Coronary artery (tissue), 2 donors: ENCODE data around the gene TTLL9.
"Not testable (repeated sequence)": the region's sequence is repeated elsewhere in the genome, so short reads cannot be mapped to it uniquely, and the experiment has no call there.

Experiments used
- DNase-seq: peaks from one replicate; pipeline ENCODE4 v3.0.0-alpha.2; 2017; ENCODE audit warnings: low spot score
- H3K27ac ChIP-seq, 2 donors: fragments of 200-600 bp; sonication (generic); one replicate each; pipeline ENCODE4 v1.5.1; 2016 to 2019
- H3K4me3 ChIP-seq: fragments of 200-600 bp; sonication (generic); 2 replicates; pipeline ENCODE4 v1.5.1; 2016; ENCODE audit warnings: mild to moderate bottlenecking, moderate library complexity
- TF ChIP-seq, protein P1 (sequence below): fragments of 200-600 bp; sonication (generic); IDR thresholded peaks from one replicate; pipeline ENCODE4 v1.5.1; 2019; ENCODE audit warnings: antibody characterized with exemption

TTLL9 gene

GRCh38 chr20:31919410-31920155, 49.1 kb downstream of the TTLL9 start:
- Histone ChIP-seq H3K4me3 (no peak overlapping the region), H3K27ac (no peak overlapping the region)
- TF ChIP-seq, protein P1, sequence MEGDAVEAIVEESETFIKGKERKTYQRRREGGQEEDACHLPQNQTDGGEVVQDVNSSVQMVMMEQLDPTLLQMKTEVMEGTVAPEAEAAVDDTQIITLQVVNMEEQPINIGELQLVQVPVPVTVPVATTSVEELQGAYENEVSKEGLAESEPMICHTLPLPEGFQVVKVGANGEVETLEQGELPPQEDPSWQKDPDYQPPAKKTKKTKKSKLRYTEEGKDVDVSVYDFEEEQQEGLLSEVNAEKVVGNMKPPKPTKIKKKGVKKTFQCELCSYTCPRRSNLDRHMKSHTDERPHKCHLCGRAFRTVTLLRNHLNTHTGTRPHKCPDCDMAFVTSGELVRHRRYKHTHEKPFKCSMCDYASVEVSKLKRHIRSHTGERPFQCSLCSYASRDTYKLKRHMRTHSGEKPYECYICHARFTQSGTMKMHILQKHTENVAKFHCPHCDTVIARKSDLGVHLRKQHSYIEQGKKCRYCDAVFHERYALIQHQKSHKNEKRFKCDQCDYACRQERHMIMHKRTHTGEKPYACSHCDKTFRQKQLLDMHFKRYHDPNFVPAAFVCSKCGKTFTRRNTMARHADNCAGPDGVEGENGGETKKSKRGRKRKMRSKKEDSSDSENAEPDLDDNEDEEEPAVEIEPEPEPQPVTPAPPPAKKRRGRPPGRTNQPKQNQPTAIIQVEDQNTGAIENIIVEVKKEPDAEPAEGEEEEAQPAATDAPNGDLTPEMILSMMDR = no peak
- DNase-seq = no peak

GRCh38 chr20:31920275-31920855, 49.9 kb downstream of the TTLL9 start:
- TF ChIP-seq, protein P1 = no peak
- Histone ChIP-seq H3K4me3 (no peak overlapping the region), H3K27ac (no peak overlapping the region)
- no peak for DNase-seq

- H3K4me3 ChIP-seq, H3K27ac ChIP-seq, DNase-seq: not testable (repeated sequence)
Observed at GRCh38 chr20:31921480-31921879, 51.0 kb downstream of the TTLL9 start.

DNA sequence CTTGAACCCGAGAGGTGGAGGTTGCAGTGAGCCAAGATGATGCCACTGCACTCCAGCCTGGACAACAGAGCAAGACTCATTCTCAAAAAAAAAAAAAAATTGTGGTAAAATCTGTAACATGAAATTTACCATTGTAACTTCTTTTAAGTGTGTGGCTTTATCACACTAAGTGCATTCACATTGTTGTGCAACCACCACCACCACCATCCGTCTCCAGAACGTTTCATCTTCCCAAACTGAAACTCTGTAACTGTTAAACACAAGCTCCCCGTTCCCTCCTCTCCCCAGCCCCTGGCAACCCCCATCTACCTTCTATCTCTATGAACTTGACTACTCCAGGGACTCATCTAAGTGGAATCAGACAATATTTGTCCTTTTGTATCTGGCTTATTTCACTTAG, 51.7 kb downstream of the TTLL9 start:
- no peak for DNase-seq
- no peak overlapping the region for H3K4me3 ChIP-seq
- H3K27ac ChIP-seq = no peak overlapping the region
- TF ChIP-seq, protein P1 = no peak

GRCh38 chr20:31922588-31922987, 52.2 kb downstream of the TTLL9 start:
- no peak for DNase-seq
- H3K4me3 ChIP-seq = no peak overlapping the region
- TF ChIP-seq, protein P1 = no peak
- no peak overlapping the region for H3K27ac ChIP-seq

GRCh38 chr20:31923388-31924331, 53.2 kb downstream of the TTLL9 start:
- no peak overlapping the region for H3K27ac ChIP-seq
- H3K4me3 ChIP-seq = no peak overlapping the region
- TF ChIP-seq, protein P1 = no peak
- no peak for DNase-seq

GRCh38 chr20:31924561-31924960, 54.1 kb downstream of the TTLL9 start:
- TF ChIP-seq, protein P1 = no peak
- DNase-seq = no peak
- no peak overlapping the region for H3K4me3 ChIP-seq
- no peak overlapping the region for H3K27ac ChIP-seq
